ENCODE measurements around the gene PLIN5.

GRCh38 chr19:4506449-4507149 is 28.4 kb downstream of the PLIN5 start:
- TF ChIP-seq RAD21 (IDR thresholded peaks at IDR 0.05; ENCODE audit: low read depth) (no peak), FOSL1 (IDR thresholded peaks at IDR 0.05; ENCODE audit: low read depth) (no peak), ZBTB33 (IDR thresholded peaks at IDR 0.05; ENCODE audit: extremely low read depth, insufficient replicate concordance, low read length) (no peak), CTCF (IDR thresholded peaks at IDR 0.05 in 2 of 3, conservative IDR thresholded peaks at IDR 0.05 in 1 of 3; ENCODE audit: borderline replicate concordance in 1 of 3, insufficient read depth in 1 of 3, low read depth in 2 of 3, low read length in 2 of 3) (peak in 1 of 3 experiments; percentile 14; a peak in 1 of 6 replicates), REST (IDR thresholded peaks at IDR 0.05; ENCODE audit: low read depth) (no peak), POLR2A (IDR thresholded peaks at IDR 0.05; ENCODE audit: borderline replicate concordance, extremely low read depth, insufficient read depth, insufficient read length) (no peak)

Measured in HCT116 (cell line).